ENCODE data around the gene FBXW12.

The FBXW12 gene

DNA sequence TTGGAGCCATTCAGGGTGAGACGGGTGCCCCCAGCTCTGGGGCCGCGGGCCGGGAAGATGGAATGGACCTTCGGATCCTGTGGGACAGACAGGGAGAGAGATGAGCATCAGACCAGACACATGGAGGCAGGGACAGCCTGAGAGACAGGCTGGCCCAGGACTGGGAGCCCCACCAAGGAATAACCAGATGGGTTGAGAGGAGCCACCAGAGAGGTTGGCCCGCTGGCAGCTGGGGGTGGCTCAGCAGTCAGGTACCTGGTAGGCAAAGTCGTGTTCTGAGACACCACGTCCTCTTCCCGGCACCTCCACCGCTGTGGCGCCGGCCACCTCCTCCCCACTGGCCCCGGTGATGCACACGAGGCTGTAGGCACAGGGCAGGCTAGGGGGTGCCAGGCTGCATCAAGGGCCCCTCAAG is 44.1 kb downstream of the FBXW12 start:
- peaks cover 96% of the 10 kb centered on the region for H3K36me3 ChIP-seq (ENCODE audit: insufficient read depth, low read length)
- no peak overlapping the region for H3K4me3 ChIP-seq (ENCODE audit: low read length)
- H3K27me3 ChIP-seq (ENCODE audit: insufficient read depth, low read length) = no peaks in the 10 kb centered on the region
- H3K9ac ChIP-seq (ENCODE audit: low read depth, low read length) = no peak overlapping the region
- no peak overlapping the region for H3K27ac ChIP-seq (ENCODE audit: low read depth, low read length)
- H3K4me1 ChIP-seq (ENCODE audit: insufficient read depth, low read length) = no peaks in the 10 kb centered on the region
- no peaks in the 10 kb centered on the region for H3K9me3 ChIP-seq (ENCODE audit: insufficient read depth, low read depth, low read length)
- WGBS = 94% methylated on average over 14 of the region's 14 CpGs

DNA sequence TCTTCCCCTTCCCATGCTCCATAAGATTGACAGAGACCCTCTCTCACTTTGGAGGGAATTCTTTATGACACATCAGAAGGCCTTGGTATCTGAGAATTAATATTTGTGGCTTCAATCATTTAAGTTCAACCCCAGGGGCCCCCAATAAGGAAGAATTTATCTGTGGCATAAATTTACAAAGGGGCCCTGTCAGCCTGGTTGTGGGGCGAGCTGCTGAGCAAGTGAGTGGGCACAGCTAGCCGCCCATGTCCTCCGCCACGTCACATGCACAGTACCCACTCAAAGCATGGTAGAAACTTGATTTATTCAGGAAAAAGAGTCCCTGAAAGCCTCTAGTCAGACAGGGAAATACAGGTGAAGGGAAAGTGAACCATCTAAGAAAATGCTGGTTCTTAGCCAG is 44.5 kb downstream of the FBXW12 start:
- H3K36me3 ChIP-seq (ENCODE audit: insufficient read depth, low read length) = peaks cover 96% of the 10 kb centered on the region
- WGBS = 94% methylated on average over 4 of the region's 4 CpGs
- no peaks in the 10 kb centered on the region for H3K4me1 ChIP-seq (ENCODE audit: insufficient read depth, low read length)

DNA sequence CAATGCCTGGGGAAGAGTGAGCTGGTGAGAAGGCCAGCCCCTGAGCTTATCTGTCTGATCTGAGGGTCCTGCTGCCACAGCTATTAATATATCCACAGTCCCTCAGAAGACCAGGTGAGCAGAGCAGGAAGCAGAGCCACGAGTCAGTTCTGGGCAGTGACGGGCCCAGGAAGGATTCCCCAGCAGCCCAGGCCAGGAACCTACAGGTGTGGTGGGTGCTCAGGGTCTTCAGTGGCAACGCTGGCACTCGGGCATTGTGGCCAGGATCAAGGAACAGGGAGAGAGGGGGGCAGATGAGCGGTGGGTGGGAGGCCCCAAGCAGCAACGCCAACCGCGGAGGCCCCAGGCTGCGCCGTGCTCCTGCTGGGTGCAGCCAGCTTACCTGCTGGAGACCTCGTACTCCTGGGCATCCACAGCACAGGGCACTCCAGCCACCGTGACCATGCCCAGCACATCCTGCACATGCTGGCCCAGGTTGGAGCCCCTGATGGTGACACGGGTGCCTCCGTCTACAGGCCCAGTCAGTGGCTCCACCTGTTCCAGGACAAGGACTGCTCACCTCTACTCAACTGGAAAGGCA is 45.6 kb downstream of the FBXW12 start:
- Histone ChIP-seq H3K36me3 (ENCODE audit: insufficient read depth, low read length) (peaks cover 96% of the 10 kb centered on the region), H3K4me1 (ENCODE audit: insufficient read depth, low read length) (no peaks in the 10 kb centered on the region), H3K27ac (ENCODE audit: low read depth, low read length) (no peak overlapping the region), H3K4me3 (ENCODE audit: low read length) (no peak overlapping the region), H3K9me3 (ENCODE audit: insufficient read depth, low read depth, low read length) (no peaks in the 10 kb centered on the region), H3K9ac (ENCODE audit: low read depth, low read length) (no peak overlapping the region), H3K27me3 (ENCODE audit: insufficient read depth, low read length) (no peaks in the 10 kb centered on the region)
- WGBS = 96% methylated on average over 14 of the region's 14 CpGs

More for the DNA sequence above, 44.5 kb downstream of the FBXW12 start:
- no peak overlapping the region for H3K27ac ChIP-seq (ENCODE audit: low read depth, low read length)
- no peaks in the 10 kb centered on the region for H3K27me3 ChIP-seq (ENCODE audit: insufficient read depth, low read length)
- no peak overlapping the region for H3K4me3 ChIP-seq (ENCODE audit: low read length)
- no peaks in the 10 kb centered on the region for H3K9me3 ChIP-seq (ENCODE audit: insufficient read depth, low read depth, low read length)
- no peak overlapping the region for H3K9ac ChIP-seq (ENCODE audit: low read depth, low read length)

DNA sequence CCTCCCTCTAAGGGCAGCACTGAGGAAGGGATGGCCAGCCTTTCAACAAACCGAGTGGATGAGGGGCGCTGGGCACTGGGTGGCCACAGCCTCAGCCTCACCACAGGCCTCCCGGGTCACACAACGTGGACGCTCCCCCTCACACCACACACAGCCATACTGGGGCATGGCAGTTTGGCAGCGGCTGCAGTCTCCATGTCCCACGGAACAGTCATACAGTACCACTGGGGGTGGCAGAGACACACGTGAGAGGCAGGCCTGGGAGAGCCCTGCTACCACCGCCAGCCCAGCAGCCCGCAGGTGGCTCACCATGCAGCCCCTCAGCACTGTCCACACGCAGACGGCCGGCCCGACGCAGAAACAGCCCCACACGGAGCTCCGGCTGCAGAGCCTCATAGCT is 46.1 kb downstream of the FBXW12 start:
- no peaks in the 10 kb centered on the region for H3K4me1 ChIP-seq (ENCODE audit: insufficient read depth, low read length)
- no peaks in the 10 kb centered on the region for H3K9me3 ChIP-seq (ENCODE audit: insufficient read depth, low read depth, low read length)
- 96% methylated on average over 17 of the region's 17 CpGs for WGBS
- no peak overlapping the region for H3K9ac ChIP-seq (ENCODE audit: low read depth, low read length)
- H3K4me3 ChIP-seq (ENCODE audit: low read length) = no peak overlapping the region
- H3K36me3 ChIP-seq (ENCODE audit: insufficient read depth, low read length) = peaks cover 94% of the 10 kb centered on the region
- H3K27me3 ChIP-seq (ENCODE audit: insufficient read depth, low read length) = no peaks in the 10 kb centered on the region
- no peak overlapping the region for H3K27ac ChIP-seq (ENCODE audit: low read depth, low read length)

DNA sequence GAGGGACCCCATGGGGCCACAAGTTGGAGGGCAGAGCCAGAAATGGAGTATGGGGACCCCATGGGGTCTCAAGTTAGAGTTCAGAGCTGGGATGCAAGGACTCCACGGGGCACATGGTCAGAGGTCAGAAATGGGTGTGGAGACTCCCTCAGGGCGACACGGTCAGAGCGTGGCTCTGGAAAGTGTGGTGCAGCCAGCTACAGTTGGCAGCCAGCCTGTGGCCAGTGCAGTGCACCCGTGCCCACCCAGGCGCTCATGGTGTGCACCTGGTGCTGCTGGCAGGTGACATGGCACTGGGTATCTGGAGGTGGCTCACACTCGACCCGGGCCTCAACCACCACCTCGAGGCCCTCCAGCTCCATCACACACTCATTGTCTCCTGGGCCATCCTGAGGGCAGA is 46.6 kb downstream of the FBXW12 start:
- H3K9me3 ChIP-seq (ENCODE audit: insufficient read depth, low read depth, low read length) = no peaks in the 10 kb centered on the region
- H3K9ac ChIP-seq (ENCODE audit: low read depth, low read length) = no peak overlapping the region
- H3K4me1 ChIP-seq (ENCODE audit: insufficient read depth, low read length) = no peaks in the 10 kb centered on the region
- no peaks in the 10 kb centered on the region for H3K27me3 ChIP-seq (ENCODE audit: insufficient read depth, low read length)
- H3K27ac ChIP-seq (ENCODE audit: low read depth, low read length) = no peak overlapping the region
- no peak overlapping the region for H3K4me3 ChIP-seq (ENCODE audit: low read length)
- 95% methylated on average over 9 of the region's 9 CpGs for WGBS
- peaks cover 94% of the 10 kb centered on the region for H3K36me3 ChIP-seq (ENCODE audit: insufficient read depth, low read length)

DNA sequence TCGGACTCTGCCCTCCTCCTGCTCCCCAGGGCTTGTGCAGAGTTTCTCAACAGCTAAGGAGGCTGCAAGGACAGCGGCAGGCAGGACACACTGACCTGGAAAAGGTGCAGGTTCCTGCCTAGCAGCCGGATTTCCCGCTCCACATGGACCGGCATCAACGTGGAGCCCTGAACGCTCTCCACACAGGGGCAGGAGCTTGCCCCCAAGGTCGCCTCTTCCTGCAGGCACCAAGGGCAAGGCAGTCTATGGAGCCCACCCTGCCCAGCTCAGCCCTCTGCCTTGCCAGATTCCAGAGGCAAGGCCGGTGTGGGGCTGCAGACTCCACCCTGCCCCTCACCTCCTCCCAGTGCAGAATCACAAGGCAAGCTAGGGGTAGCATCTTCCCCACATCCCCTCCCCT is 47.1 kb downstream of the FBXW12 start:
- Histone ChIP-seq H3K9me3 (ENCODE audit: insufficient read depth, low read depth, low read length) (no peaks in the 10 kb centered on the region), H3K36me3 (ENCODE audit: insufficient read depth, low read length) (peaks cover 93% of the 10 kb centered on the region), H3K4me1 (ENCODE audit: insufficient read depth, low read length) (no peaks in the 10 kb centered on the region), H3K27ac (ENCODE audit: low read depth, low read length) (no peak overlapping the region), H3K9ac (ENCODE audit: low read depth, low read length) (no peak overlapping the region), H3K4me3 (ENCODE audit: low read length) (no peak overlapping the region), H3K27me3 (ENCODE audit: insufficient read depth, low read length) (no peaks in the 10 kb centered on the region)
- 96% methylated on average over 9 of the region's 9 CpGs for WGBS

DNA sequence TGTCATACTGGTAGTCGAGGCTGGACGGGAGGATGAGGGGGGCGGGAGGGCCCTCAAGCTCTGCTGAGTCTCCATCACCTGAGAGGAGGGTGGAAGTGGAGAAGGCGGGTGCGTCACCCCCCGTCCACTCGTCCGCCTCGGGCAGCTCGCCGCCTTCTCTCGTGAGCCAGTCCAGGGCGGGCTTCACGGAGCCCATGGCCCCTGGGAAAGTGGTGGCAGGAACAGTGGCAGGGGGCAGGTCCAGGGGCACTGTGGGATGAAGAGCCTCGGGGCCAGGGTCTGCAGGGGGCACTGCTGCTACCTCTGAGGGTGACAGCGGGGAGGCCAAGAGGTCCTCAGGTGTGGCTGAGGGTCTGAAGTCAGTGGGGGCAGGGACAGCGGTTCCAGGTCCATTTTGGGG is 47.6 kb downstream of the FBXW12 start:
- Histone ChIP-seq H3K9ac (ENCODE audit: low read depth, low read length) (no peak overlapping the region), H3K27me3 (ENCODE audit: insufficient read depth, low read length) (no peaks in the 10 kb centered on the region), H3K36me3 (ENCODE audit: insufficient read depth, low read length) (peaks cover 93% of the 10 kb centered on the region), H3K27ac (ENCODE audit: low read depth, low read length) (no peak overlapping the region), H3K9me3 (ENCODE audit: insufficient read depth, low read depth, low read length) (no peaks in the 10 kb centered on the region), H3K4me3 (ENCODE audit: low read length) (no peak overlapping the region), H3K4me1 (ENCODE audit: insufficient read depth, low read length) (no peaks in the 10 kb centered on the region)
- WGBS = 96% methylated on average over 17 of the region's 17 CpGs

DNA sequence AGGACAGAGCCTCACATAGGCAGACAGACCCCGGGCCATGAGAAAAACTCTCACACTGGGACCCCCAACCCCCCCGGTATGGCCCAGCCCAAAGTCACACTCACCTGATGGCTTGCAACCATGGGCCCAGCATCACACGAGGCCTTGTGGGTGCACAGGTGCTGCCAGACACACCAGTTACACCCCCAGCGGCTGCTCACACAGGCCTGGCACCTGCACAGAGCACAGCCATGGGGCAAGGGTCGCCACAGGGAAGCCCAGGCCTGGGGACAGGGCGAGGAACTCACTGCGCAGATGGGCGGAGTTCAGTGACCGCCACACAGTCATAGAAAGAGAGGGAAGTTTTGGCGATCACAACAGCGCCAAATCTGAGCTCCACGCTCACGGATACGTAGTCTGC is 48.5 kb downstream of the FBXW12 start:
- Histone ChIP-seq H3K27ac (ENCODE audit: low read depth, low read length) (no peak overlapping the region), H3K9ac (ENCODE audit: low read depth, low read length) (no peak overlapping the region), H3K4me3 (ENCODE audit: low read length) (no peak overlapping the region), H3K9me3 (ENCODE audit: insufficient read depth, low read depth, low read length) (no peaks in the 10 kb centered on the region), H3K36me3 (ENCODE audit: insufficient read depth, low read length) (peaks cover 85% of the 10 kb centered on the region), H3K27me3 (ENCODE audit: insufficient read depth, low read length) (no peaks in the 10 kb centered on the region), H3K4me1 (ENCODE audit: insufficient read depth, low read length) (no peaks in the 10 kb centered on the region)
- WGBS = 94% methylated on average over 14 of the region's 14 CpGs

DNA sequence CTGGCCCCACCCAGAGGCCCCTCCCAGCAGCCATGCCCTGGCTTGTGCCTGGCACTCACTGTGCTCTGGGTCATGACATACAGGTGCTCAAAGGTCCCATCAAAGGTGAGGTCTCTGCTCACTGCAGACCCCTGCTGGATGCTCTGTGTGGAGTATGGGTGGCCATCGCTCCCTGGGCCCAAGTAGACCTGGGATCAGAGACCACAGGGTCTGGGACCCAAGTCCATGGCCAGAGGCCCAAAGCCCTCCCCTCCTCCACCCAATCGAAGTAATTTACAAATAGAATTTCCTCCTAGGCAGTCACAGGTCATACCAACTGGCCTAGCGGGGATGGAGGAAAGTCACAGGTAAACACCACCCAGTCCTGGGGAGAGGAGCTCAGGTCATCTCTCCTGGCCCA is 50.3 kb downstream of the FBXW12 start:
- no peaks in the 10 kb centered on the region for H3K9me3 ChIP-seq (ENCODE audit: insufficient read depth, low read depth, low read length)
- no peaks in the 10 kb centered on the region for H3K27me3 ChIP-seq (ENCODE audit: insufficient read depth, low read length)
- peaks cover 68% of the 10 kb centered on the region for H3K36me3 ChIP-seq (ENCODE audit: insufficient read depth, low read length)
- no peak overlapping the region for H3K4me3 ChIP-seq (ENCODE audit: low read length)
- 90% methylated on average over 3 of the region's 3 CpGs for WGBS
- no peak overlapping the region for H3K27ac ChIP-seq (ENCODE audit: low read depth, low read length)
- H3K4me1 ChIP-seq (ENCODE audit: insufficient read depth, low read length) = peaks cover 6% of the 10 kb centered on the region; the same call in 1 of the 2 replicates
- H3K9ac ChIP-seq (ENCODE audit: low read depth, low read length) = no peak overlapping the region

DNA sequence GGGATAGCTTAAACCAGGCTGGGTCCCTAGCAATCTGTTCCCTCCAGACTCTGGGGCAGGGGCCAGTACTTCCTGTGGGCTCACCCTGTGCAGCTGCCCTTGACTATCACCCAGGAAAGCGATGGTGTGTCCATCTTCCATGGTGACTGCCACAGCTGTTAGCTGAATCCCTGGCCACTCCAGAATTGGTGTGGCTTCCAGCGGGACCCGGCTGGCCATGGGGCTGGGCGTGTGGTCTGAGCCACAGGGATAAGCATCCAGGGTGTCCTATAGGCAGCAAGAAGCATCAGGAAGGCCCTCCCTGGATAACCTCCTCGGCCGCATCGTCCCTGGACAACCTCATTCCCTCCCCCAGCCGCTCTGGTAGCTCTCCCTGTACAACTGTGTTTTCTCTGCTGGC is 50.7 kb downstream of the FBXW12 start:
- Histone ChIP-seq H3K9ac (ENCODE audit: low read depth, low read length) (no peak overlapping the region), H3K4me1 (ENCODE audit: insufficient read depth, low read length) (peaks cover 10% of the 10 kb centered on the region; the same call in 1 of the 2 replicates), H3K27me3 (ENCODE audit: insufficient read depth, low read length) (no peaks in the 10 kb centered on the region), H3K9me3 (ENCODE audit: insufficient read depth, low read depth, low read length) (no peaks in the 10 kb centered on the region), H3K4me3 (ENCODE audit: low read length) (no peak overlapping the region), H3K36me3 (ENCODE audit: insufficient read depth, low read length) (peaks cover 64% of the 10 kb centered on the region), H3K27ac (ENCODE audit: low read depth, low read length) (no peak overlapping the region)
- 95% methylated on average over 8 of the region's 8 CpGs for whole genome bisulfite sequencing

DNA sequence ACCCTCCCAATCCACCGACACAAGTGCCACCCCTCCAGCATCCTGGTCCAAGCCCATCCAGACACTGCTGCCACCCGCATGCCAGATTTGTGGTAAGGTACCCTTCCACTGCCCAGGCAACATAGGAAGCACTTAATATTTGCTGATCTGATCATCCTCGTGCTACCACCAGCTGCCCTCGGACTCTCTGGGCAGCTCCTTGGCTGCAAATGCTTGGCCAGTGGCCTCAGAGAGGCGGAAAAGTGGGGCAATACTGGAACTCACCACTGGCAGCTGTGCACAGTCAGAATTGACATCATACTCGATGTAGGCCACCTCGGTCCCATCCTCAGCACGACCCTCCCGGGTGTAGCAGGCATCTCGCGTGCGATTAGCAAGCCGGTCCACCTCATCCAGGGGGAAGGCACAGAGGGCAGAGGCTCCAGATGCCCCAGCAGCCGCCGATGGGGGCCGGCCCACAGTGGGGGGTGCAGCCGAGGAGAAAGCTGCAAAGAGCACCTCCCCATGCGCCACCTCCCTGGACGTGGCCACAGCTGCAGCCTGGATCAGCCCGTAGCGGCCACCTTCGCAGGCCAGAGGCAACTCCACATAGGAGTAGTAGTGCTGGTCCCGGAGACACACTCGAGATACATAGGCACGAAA is 51.3 kb downstream of the FBXW12 start:
- Histone ChIP-seq H3K27me3 (ENCODE audit: insufficient read depth, low read length) (no peaks in the 10 kb centered on the region), H3K4me3 (ENCODE audit: low read length) (no peak overlapping the region), H3K36me3 (ENCODE audit: insufficient read depth, low read length) (peaks cover 57% of the 10 kb centered on the region), H3K9me3 (ENCODE audit: insufficient read depth, low read depth, low read length) (no peaks in the 10 kb centered on the region), H3K9ac (ENCODE audit: low read depth, low read length) (no peak overlapping the region), H3K27ac (ENCODE audit: low read depth, low read length) (no peak overlapping the region), H3K4me1 (ENCODE audit: insufficient read depth, low read length) (peaks cover 15% of the 10 kb centered on the region)
- 96% methylated on average over 25 of the region's 25 CpGs for WGBS

All from HUES64 (cell line).